Measurements from ENCODE around the gene FAM133A.

The FAM133A gene

GRCh38 chrX:93673869-93674271 lies at the start of gene FAM133A:
TSS of gene FAM133A (plus strand) at chrX:93674206. CDS start at chrX:93709420, 35,214 bp downstream.
- peak; percentile 46 for DNase-seq

- no peak for DNase-seq
These were observed 36.4 kb upstream of the FAM133A start for GRCh38 chrX:93637591-93637990.

DNA sequence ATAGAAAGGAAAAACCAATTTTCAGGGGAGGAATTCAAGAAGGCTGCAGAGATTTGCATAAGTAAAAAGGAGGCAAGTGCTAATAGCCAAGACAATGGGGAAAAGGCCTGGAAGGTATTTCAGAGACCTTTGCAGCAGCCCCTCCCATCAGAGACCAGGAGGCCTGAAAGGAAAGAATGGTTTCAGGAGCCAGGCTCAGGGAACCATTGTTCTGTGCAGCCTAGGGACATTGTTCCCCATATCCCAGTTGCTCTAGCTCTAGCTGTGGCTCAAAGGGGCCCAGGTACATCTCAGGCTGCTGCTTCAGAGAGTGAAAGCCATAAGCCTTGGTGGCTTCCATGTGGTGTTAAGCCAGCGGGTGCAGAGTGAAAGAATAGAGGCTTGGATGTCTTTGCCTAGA lies 24.6 kb upstream of the FAM133A start:
- no peak for DNase-seq

- no peak for DNase-seq
These were observed 13.4 kb upstream of the FAM133A start for GRCh38 chrX:93660575-93660974.

- peak; percentile 78 for DNase-seq
These were observed 744 bp upstream of the FAM133A start, which contains the start of gene NAP1L3 for GRCh38 chrX:93673056-93673868. TSS of gene NAP1L3 (minus strand) at chrX:93673578. CDS start at chrX:93673304, 274 bp downstream.

GRCh38 chrX:93695981-93696380 lies 22.0 kb downstream of the FAM133A start:
- DNase-seq, result no peak

DNA sequence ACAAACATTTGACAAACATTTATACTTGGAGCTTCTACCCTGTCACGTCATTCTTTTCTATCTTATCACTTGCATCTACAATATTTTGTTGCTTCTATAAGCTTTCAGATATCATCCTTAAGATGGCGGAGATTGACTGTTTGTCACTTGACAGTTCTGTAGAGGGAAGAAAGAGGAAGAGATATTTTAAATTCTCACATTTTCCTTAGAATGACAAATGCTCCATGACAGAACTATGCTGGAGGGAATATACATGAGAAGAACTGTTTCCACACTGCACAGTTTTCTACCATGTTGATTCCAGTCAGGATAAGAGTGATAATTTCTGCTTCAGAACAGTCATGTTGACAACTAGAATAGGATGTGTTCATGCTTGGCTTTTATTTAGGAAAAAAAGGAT lies 29.7 kb downstream of the FAM133A start:
- no peak for DNase-seq

DNA sequence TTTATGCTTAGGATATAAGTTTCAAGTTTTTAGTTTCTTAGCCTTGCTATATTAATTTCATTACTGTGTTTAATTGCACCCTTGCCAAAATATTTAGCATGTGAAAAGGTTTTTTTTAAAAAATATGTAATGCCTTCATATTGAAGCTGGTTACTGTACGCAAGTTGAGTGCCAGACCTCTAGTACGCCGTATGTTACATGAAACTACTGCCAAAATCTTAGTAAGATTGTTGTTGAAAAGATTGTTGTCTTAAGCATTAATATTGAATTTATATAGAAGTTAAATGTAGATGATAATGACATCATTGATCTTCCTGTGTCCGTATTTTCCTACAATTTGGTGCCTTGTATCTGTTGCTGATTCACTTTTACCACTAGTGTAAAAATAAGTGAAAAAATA lies 37.1 kb downstream of the FAM133A start:
- no peak for DNase-seq

DNA sequence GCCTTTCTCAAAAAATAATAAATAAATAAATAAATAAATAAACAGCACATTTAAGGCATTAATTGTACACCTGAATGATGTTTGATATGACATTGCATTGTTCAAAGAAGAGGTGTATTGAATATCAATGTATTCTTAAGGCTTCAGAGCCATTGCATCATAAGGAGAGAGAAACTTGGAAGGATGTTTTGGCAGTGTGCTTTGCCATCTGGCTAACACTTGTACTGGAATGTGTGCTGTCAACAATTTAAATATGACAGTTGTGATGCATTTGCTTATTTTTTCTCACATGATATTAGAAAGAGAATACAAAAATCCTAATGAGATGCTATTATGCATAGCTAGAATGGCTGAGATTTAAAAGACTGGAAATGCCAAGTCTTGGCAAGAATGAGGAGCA lies 67.8 kb downstream of the FAM133A start:
- no peak for DNase-seq

GRCh38 chrX:93760163-93760562 lies 86.2 kb downstream of the FAM133A start:
- no peak for DNase-seq

All from NCI-H1105 (cell line).